OCI-LY1 (cell line): Measurements from ENCODE around the gene PLCB2.

Source experiments
- EZH2 ChIP-seq: fragments of 200-600 bp; sonication (generic), shearing (Covaris generic); IDR thresholded peaks from 2 replicates; pipeline ENCODE4 v1.8.0; 2017; ENCODE audit warnings: borderline replicate concordance, mixed run types, mild to moderate bottlenecking, antibody characterized with exemption, low read length, moderate library complexity, mixed read lengths
- TF ChIP-seq, protein P1 (sequence below): fragments of 200-600 bp; sonication (generic), shearing (Covaris generic); IDR thresholded peaks from 2 replicates; pipeline ENCODE4 v1.5.1; 2017; ENCODE audit warnings: mild to moderate bottlenecking, antibody characterized with exemption, low read length, moderate library complexity, mixed read lengths

DNA sequence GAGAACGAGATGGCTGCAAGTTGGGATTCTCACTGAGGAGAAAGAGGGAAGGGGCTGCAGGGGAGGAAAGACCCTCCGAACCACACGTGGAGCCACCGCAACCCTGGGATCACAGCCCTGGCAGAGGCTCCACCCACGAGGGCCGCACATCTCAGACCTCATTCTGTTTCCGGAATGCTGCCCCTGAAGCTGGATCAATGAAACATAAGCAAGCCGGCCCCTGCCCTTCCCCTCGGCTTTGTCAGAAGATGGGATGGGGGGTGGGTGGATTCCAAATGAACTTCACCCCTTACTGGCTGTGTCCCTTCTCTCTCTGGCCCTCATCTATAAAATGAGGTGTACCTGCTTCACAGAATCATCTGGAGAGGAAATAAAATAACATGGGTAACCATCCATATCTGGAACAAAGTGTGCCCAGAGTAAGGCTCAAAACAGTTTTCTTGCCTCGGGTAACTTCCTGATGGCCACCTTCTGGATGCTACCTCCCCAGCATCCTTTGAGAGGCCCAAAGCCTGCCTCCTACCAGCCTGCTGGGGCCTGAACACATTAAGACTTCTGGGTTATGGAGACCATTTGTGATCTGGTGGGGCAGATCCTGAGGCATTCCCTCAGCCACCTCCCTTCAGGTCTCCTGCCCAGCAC, 37.6 kb upstream of the PLCB2 start:
- TF ChIP-seq, protein P1, sequence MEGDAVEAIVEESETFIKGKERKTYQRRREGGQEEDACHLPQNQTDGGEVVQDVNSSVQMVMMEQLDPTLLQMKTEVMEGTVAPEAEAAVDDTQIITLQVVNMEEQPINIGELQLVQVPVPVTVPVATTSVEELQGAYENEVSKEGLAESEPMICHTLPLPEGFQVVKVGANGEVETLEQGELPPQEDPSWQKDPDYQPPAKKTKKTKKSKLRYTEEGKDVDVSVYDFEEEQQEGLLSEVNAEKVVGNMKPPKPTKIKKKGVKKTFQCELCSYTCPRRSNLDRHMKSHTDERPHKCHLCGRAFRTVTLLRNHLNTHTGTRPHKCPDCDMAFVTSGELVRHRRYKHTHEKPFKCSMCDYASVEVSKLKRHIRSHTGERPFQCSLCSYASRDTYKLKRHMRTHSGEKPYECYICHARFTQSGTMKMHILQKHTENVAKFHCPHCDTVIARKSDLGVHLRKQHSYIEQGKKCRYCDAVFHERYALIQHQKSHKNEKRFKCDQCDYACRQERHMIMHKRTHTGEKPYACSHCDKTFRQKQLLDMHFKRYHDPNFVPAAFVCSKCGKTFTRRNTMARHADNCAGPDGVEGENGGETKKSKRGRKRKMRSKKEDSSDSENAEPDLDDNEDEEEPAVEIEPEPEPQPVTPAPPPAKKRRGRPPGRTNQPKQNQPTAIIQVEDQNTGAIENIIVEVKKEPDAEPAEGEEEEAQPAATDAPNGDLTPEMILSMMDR, result no peak
- no peak for TF ChIP-seq EZH2
